Karpas-422 (cell line): ENCODE results near the gene UNC119B. TPM values are rescaled to one million over a fixed set of nuclear protein-coding genes. Genes with fewer than 3 reads are reported as not detected.

ENCODE experiments used
- DNase-seq: peaks from one replicate; pipeline ENCODE4 v3.0.0-alpha.2; 2015
- H2AFZ ChIP-seq: fragments of 200-600 bp; sonication (generic); 2 replicates; pipeline ENCODE4 v1.6.1; 2014; ENCODE audit warnings: antibody characterized with exemption, low read length, mixed read lengths
- H3K27ac ChIP-seq: fragments of 200-600 bp; sonication (generic); 2 replicates; pipeline ENCODE4 v1.5.1; 2014; ENCODE audit warnings: mild to moderate bottlenecking, low read length, moderate library complexity
- H3K27me3 ChIP-seq: fragments of 200-600 bp; sonication (generic); 2 replicates; pipeline ENCODE4 v1.6.1; 2014; ENCODE audit warnings: low read length, mixed read lengths
- H3K36me3 ChIP-seq: fragments of 200-600 bp; sonication (generic); 2 replicates; pipeline ENCODE4 v1.6.1; 2014; ENCODE audit warnings: low read length, mixed read lengths; ENCODE audit not compliant: insufficient read depth
- H3K4me1 ChIP-seq: fragments of 200-600 bp; sonication (generic); 2 replicates; pipeline ENCODE4 v1.6.1; 2014; ENCODE audit warnings: mild to moderate bottlenecking, low read length, mixed read lengths
- H3K4me2 ChIP-seq: fragments of 200-600 bp; sonication (generic); 2 replicates; pipeline ENCODE4 v1.6.1; 2014; ENCODE audit warnings: low read length, low read depth, mild to moderate bottlenecking; ENCODE audit not compliant: poor library complexity, severe bottlenecking
- H3K4me3 ChIP-seq: fragments of 200-600 bp; sonication (generic); 2 replicates; pipeline ENCODE4 v1.5.1; 2014; ENCODE audit warnings: mild to moderate bottlenecking, antibody characterized with exemption, low read length, mixed read lengths
- H3K79me2 ChIP-seq: fragments of 200-600 bp; sonication (generic); 2 replicates; pipeline ENCODE4 v1.6.1; 2014; ENCODE audit warnings: mild to moderate bottlenecking, low read length, mixed read lengths
- H3K9ac ChIP-seq: fragments of 200-600 bp; sonication (generic); 2 replicates; pipeline ENCODE4 v1.6.0; 2014; ENCODE audit warnings: low read length
- H3K9me2 ChIP-seq: fragments of 200-600 bp; sonication (generic), shearing (Covaris generic); replicated peaks from 2 replicates; pipeline ENCODE4 v1.6.0; 2014; ENCODE audit warnings: mild to moderate bottlenecking, low read length, moderate library complexity; ENCODE audit not compliant: insufficient read depth
- H3K9me3 ChIP-seq: fragments of 300-700, 200-600 bp; sonication (generic); 2 replicates; pipeline ENCODE4 v1.6.1; 2014; ENCODE audit warnings: low read length, mixed read lengths
- H4K20me1 ChIP-seq: fragments of 200-600 bp; sonication (generic); 2 replicates; pipeline ENCODE4 v1.6.1; 2014; ENCODE audit warnings: mild to moderate bottlenecking, antibody characterized with exemption, low read length, low read depth; ENCODE audit not compliant: insufficient read depth
- total RNA-seq: library from RNA; depleted of rRNA; stranded (reverse); fragments of >200 nt; shearing (Covaris generic); gene quantifications from 2 replicates; pipeline ENCODE4 v1.2.3, GENCODE V29; 2014; ENCODE audit warnings: low replicate concordance

UNC119B gene
- total RNA-seq, 1 experiment from 2014 or later, result 19.7 TPM

DNA sequence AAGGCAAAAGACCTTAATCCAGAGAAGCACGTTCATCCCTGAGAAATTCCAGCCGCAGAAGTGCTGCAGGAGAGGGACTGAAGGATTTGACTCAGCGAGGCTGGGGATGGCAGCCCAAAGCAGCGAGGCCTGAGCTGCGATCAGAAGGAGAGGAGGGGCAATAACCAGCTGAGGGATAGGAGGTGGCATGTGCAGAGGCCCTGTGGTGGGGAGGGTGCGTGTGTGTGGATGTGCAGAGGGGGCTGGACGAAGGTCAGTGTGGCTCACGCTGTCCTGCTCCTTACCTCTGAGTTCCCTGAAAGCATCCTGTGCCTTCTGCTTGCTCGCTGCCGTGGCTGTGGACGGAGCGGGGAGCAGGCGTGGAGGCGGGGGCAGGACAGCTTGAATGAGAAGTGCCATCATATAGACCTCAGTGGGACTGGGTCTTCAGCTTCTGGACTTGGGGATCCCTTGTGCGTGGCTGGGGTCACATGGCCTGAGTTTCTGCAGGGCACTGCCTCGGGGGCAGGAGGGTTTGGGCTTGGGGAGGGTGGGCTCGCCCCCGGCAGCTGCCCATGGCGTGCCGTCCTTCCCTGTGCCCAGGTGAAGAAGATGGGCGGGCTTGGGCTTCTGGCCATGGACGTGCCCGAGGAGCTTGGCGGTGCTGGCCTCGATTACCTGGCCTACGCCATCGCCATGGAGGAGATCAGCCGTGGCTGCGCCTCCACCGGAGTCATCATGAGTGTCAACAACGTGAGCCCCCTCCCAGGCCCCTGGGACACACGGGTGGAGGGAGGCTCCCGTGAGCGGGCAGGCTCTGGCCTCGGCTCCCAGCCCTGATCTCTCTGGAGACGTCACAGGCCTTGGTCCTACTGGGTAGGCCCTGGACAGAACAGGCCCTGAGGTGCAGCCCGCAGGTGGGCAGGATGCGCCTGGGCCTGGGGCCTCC, 26.4 kb downstream of the UNC119B start:
- Histone ChIP-seq H3K9ac (no peak overlapping the region), H3K36me3 (no peaks in the 10 kb centered on the region), H3K79me2 (no peaks in the 10 kb centered on the region), H3K4me3 (no peak overlapping the region), H3K27ac (no peak overlapping the region), H2AFZ (no peak overlapping the region), H3K4me2 (no peak overlapping the region), H3K4me1 (peaks cover 7% of the 10 kb centered on the region), H3K9me2 (no peaks in the 10 kb centered on the region), H4K20me1 (0 out of 2 replicates have a peak, but pooled peaks cover 4% of the 10 kb centered on the region), H3K9me3 (no peaks in the 10 kb centered on the region), H3K27me3 (no peaks in the 10 kb centered on the region)
- DNase-seq, result no peak

GRCh38 chr12:120737557-120738251, 27.4 kb downstream of the UNC119B start:
- no peak overlapping the region for H3K9ac ChIP-seq

GRCh38 chr12:120738252-120739030, 28.2 kb downstream of the UNC119B start:
- Histone ChIP-seq H2AFZ (no peak overlapping the region), H3K9me3 (no peaks in the 10 kb centered on the region), H3K79me2 (no peaks in the 10 kb centered on the region), H4K20me1 (0 out of 2 replicates have a peak, but pooled peaks cover 4% of the 10 kb centered on the region), H3K4me2 (no peak overlapping the region), H3K27me3 (no peaks in the 10 kb centered on the region), H3K4me1 (peaks cover 7% of the 10 kb centered on the region), H3K36me3 (no peaks in the 10 kb centered on the region), H3K9me2 (no peaks in the 10 kb centered on the region), H3K27ac (no peak overlapping the region), H3K9ac (no peak overlapping the region), H3K4me3 (no peak overlapping the region)
- DNase-seq, result no peak

More at GRCh38 chr12:120737557-120738251, 27.4 kb downstream of the UNC119B start:
- H3K36me3 ChIP-seq, result no peaks in the 10 kb centered on the region
- no peaks in the 10 kb centered on the region for H3K79me2 ChIP-seq
- H3K9me2 ChIP-seq, result no peaks in the 10 kb centered on the region
- H4K20me1 ChIP-seq, result 0 out of 2 replicates have a peak, but pooled peaks cover 4% of the 10 kb centered on the region
- no peak overlapping the region for H3K4me2 ChIP-seq
- H3K9me3 ChIP-seq, result no peaks in the 10 kb centered on the region
- H3K27me3 ChIP-seq, result no peaks in the 10 kb centered on the region
- DNase-seq, result peak; percentile 84
- peaks cover 7% of the 10 kb centered on the region for H3K4me1 ChIP-seq
- H3K27ac ChIP-seq, result no peak overlapping the region
- H3K4me3 ChIP-seq, result no peak overlapping the region
- H2AFZ ChIP-seq, result no peak overlapping the region

DNA sequence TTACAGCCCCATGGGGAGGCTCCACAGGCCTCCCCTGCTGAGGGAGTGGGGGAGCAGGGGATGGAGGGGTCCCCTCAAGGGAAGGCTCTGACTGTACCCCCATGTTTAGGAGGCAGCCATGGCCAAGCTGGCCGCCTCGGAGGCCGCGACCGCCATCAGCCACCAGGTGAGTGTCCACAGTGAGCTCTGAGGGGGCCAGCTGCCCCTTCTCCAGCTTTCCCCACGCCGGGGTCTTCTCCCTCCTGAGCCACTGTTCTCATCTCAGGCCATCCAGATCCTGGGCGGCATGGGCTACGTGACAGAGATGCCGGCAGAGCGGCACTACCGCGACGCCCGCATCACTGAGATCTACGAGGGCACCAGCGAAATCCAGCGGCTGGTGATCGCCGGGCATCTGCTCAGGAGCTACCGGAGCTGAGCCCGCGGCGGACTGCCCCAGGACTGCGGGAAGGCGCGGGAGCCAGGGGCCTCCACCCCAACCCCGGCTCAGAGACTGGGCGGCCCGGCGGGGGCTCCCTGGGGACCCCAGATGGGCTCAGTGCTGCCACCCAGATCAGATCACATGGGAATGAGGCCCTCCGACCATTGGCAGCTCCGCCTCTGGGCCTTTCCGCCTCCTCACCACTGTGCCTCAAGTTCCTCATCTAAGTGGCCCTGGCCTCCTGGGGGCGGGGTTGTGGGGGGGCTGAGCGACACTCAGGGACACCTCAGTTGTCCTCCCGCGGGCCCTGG, 28.9 kb downstream of the UNC119B start:
- DNase-seq, result peak; percentile 67
- no peak overlapping the region for H3K27ac ChIP-seq
- no peak overlapping the region for H2AFZ ChIP-seq
- H3K36me3 ChIP-seq, result no peaks in the 10 kb centered on the region
- peaks cover 7% of the 10 kb centered on the region for H3K4me1 ChIP-seq
- no peak overlapping the region for H3K9ac ChIP-seq
- H3K9me3 ChIP-seq, result no peaks in the 10 kb centered on the region
- no peaks in the 10 kb centered on the region for H3K79me2 ChIP-seq
- H3K9me2 ChIP-seq, result no peaks in the 10 kb centered on the region
- H3K27me3 ChIP-seq, result no peaks in the 10 kb centered on the region
- 0 out of 2 replicates have a peak, but pooled peaks cover 4% of the 10 kb centered on the region for H4K20me1 ChIP-seq
- no peak overlapping the region for H3K4me3 ChIP-seq
- no peak overlapping the region for H3K4me2 ChIP-seq

GRCh38 chr12:120739821-120740613, 29.8 kb downstream of the UNC119B start:
- H3K9me3 ChIP-seq, result no peaks in the 10 kb centered on the region
- no peaks in the 10 kb centered on the region for H3K9me2 ChIP-seq
- 0 out of 2 replicates have a peak, but pooled peaks cover 4% of the 10 kb centered on the region for H4K20me1 ChIP-seq
- peaks cover 7% of the 10 kb centered on the region for H3K4me1 ChIP-seq
- no peak overlapping the region for H2AFZ ChIP-seq
- H3K79me2 ChIP-seq, result no peaks in the 10 kb centered on the region
- H3K36me3 ChIP-seq, result no peaks in the 10 kb centered on the region
- DNase-seq, result no peak
- no peak overlapping the region for H3K4me2 ChIP-seq
- no peak overlapping the region for H3K27ac ChIP-seq
- no peak overlapping the region for H3K4me3 ChIP-seq
- no peaks in the 10 kb centered on the region for H3K27me3 ChIP-seq
- no peak overlapping the region for H3K9ac ChIP-seq

- no peak for DNase-seq
- H4K20me1 ChIP-seq, result 0 out of 2 replicates have a peak, but pooled peaks cover 4% of the 10 kb centered on the region
- no peaks in the 10 kb centered on the region for H3K79me2 ChIP-seq
- H3K9me2 ChIP-seq, result no peaks in the 10 kb centered on the region
- no peaks in the 10 kb centered on the region for H3K27me3 ChIP-seq
- H3K4me2 ChIP-seq, result no peak overlapping the region
- no peak overlapping the region for H3K4me3 ChIP-seq
- no peaks in the 10 kb centered on the region for H3K36me3 ChIP-seq
- H3K9ac ChIP-seq, result no peak overlapping the region
- H2AFZ ChIP-seq, result no peak overlapping the region
- H3K9me3 ChIP-seq, result no peaks in the 10 kb centered on the region
- H3K4me1 ChIP-seq, result peaks cover 7% of the 10 kb centered on the region
- no peak overlapping the region for H3K27ac ChIP-seq
Measured at GRCh38 chr12:120740871-120741270, 30.6 kb downstream of the UNC119B start.
